Activated CD4-positive, alpha-beta T cell treated with anti-CD3 and anti-CD28 coated beads, Interleukin-2, Interleukin-6, amounts not matched to agents 100 ng/mL and 50 ng/mL, durations not matched to agents 16 hours and 8 hours (primary cell): ENCODE results near the gene ZFP64.
"Not testable (repeated sequence)": the region's sequence is repeated elsewhere in the genome, so short reads cannot be mapped to it uniquely, and the experiment has no call there.

Experiments used
- DNase-seq: peaks from one replicate; pipeline ENCODE4 v3.0.0-alpha.2; 2020

Gene ZFP64

DNA sequence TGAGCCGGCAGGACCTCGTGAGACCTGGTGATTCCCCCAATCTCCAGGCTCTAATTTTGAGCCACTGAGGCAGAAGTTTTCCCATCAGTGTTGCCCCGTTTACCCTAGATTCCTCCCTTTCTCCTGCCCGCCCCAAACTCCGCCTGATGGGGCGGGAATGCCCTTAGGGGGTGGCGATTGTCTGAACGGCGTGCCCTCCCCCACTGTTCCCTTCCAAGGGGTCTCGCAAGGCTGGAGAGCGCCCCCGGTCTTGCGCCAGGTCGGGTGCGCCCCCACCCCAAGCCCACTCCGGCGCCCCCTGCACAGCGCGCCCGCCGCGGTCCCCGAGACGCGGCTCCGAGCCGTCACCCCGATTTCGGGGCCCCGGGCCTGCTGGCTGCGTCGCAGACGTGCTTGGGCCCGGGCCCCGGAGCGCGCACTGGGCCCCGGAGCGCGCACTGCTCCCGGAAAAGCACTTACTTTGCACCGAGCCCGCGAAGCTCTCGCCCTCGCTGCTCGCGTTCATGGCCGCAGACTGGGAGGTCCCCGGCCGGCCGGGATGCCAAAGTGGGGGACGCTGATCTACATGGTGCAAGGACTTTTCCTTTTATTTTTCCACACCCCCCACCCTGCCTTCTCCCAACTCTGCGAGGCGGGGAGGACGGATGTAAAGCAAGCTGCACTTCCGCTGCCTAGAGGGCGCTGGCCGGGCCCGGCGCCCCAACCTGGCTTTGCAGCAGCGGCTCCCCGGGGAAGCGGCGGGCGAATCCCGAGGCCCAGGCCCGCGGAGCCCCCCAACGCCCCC is at the start of gene ZFP64:
TSS of gene ZFP64 (minus strand) at position 648 of the 784 bp plus-strand sequence. CDS start at position 505, 143 bp downstream.
- peak; percentile 81 for DNase-seq

DNA sequence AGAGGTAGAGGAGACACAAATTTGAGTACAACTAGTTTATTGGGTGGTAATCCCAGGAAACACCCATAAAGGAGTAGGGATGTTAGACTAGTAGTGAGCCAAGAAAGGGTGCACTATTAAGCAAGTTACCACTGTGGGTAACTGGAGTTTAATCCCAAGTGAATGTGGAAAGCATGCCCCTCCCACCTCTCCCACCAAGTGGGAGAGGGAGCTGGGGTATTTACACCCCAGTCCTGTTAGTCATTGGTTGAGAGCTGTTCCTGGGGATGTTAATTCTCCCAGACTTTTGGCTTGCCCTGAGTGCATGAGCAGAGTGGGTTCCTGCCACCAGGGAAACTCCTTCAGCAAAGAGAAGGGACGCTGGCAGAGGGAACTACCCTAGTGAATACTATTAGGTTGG is 49.2 kb upstream of the ZFP64 start:
- DNase-seq, result no peak

GRCh38 chr20:52239102-52239501 is 47.5 kb upstream of the ZFP64 start:
- DNase-seq, result no peak

- DNase-seq, result no peak
Observed at GRCh38 chr20:52236292-52236691, 44.7 kb upstream of the ZFP64 start.

DNA sequence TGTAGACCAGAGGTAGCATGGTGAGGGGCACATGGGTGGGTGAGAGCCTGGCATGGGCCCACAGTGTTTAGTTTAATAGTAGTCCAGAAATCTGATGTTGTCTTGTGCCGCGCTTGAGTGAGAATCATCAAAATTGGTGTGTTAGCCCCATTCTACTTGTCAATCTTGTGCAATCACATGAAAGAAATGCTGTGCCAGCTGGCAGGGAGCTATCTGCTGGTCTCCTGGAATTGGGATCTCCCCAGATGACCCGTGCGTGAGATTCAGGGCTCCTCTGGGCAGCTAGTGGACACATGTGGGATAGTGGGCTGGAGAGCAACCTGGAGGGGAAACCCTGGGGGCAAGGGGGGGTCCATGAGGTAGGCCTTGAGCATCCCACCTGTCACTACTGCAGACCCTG is 43.5 kb upstream of the ZFP64 start:
- DNase-seq, result no peak

GRCh38 chr20:52234302-52235045 is 42.9 kb upstream of the ZFP64 start:
- DNase-seq, result no peak

DNA sequence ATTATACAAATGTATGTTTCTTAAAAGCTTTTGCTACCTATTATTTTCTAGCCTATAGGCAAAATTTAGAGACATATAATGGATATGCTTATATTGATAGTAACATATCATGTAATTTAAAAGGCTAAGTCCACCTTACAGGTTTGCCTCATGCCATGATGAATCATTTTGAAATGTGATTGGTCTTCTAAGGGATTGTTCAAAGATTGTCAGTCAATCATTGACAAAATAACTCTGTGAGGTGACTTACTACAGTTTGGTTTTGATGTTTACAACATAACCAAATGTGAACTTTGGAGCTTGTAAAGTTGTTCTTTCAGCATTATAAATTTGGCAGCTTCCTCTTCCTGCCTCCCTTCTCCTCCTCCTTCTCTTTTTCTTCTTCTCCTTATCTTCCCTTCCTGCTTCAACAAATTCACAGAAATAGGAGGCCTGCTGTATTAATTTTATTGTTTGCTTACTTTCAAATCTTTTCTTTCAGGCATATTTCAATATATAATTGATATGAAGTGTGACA is 39.7 kb upstream of the ZFP64 start:
- DNase-seq, result no peak

- DNase-seq, result no peak
Observed at GRCh38 chr20:52230409-52230808, 38.8 kb upstream of the ZFP64 start.

DNA sequence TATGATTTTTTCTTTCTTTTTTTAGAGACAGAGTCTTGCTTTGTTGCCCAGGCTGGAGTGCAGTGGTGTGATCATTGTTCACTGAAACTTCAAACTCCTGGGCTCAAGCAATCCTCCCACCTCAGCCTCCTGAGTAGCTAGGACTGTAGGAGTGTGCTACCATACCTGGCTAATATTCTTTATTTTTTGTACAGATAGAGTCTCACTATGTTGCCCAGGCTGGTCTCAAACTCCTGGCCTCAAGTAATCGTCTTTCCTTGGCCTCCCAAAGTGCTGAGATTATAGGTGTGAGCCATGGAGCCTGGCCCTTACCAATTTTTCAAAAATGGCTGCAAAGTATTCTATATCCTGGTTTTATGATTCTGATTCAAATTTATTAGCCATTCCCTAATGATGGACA is 37.8 kb upstream of the ZFP64 start:
- DNase-seq, result not testable (repeated sequence)

DNA sequence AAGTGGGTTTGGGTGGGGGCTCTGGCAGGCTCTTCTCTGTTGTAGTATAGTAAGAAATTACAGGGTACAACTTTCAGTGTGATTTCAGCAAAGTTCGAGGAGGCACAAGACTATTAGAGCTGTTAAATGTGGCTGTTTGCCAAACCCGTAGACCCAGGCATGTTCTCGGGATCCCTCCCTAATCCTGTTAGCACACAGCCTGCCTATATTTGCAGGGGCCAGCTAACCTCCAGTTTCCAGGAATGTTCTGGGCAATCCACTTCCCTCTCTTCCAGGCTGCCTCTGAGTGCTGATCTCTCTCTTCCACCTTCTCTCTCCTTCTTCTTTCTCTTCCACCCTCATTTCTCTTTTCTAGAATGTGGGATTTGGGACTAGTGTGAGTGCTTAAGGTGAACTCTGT is 34.8 kb upstream of the ZFP64 start:
- DNase-seq, result no peak

- no peak for DNase-seq
Observed at GRCh38 chr20:52224920-52225319, 33.3 kb upstream of the ZFP64 start.

DNA sequence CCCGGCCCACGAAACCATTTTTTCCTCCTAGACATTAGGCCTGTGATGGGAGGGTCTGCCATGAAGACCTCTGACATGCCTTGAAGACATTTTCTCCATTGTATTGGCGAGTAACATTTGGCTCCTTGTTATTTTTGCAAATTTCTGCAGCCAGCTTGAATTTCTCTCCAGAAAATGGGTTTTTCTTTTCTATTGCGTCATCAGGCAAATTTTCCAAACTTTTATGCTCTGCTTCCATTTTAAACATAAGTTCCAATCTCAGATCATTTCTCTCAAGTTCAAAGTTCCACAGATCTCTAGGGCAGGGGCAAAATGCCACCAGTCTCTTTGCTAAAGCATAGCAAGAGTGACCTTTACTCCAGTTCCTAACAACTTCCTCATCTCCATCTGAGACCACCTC is 29.8 kb upstream of the ZFP64 start:
- not testable (repeated sequence) for DNase-seq

- not testable (repeated sequence) for DNase-seq
Observed at GRCh38 chr20:52220891-52221290, 29.3 kb upstream of the ZFP64 start.

- no peak for DNase-seq
Observed at GRCh38 chr20:52219441-52219840, 27.9 kb upstream of the ZFP64 start.

DNA sequence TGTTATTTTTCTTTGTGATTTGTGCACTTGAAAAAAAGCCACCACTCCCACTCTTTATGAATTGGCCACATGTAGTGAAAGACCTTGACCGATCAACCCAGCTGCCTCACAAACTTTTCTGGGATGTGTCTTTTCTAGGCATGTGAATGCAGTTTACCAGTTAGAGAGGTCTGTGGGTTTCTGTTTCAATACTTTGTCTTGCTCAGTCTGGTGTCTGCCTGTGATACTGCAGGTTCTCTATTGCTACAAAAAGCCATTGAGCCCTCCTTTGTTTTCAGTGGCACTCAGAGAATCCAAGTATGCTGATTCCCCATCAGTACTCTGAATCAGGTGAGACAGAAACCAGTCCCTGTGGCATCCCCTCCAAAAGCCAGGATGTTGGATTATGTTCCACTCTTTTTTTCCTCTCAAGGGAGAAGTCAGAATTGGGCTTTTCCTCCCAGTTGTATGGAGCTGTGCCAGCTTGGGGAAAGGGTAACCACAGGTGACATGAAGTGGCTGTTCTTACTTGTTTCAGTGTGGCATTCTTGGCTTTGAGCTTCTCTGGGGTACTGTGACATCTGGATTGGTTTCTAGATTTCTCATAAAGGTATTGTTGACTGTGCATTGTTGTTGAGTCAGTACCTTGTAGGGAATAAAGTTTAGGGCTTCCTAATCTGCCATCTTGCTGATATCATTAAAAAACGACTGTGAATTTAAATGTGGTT is 26.3 kb upstream of the ZFP64 start:
- DNase-seq, result no peak

- DNase-seq, result no peak
Observed at GRCh38 chr20:52213995-52214394, 22.4 kb upstream of the ZFP64 start.

- DNase-seq, result no peak
Observed at GRCh38 chr20:52212943-52213342, 21.4 kb upstream of the ZFP64 start.

DNA sequence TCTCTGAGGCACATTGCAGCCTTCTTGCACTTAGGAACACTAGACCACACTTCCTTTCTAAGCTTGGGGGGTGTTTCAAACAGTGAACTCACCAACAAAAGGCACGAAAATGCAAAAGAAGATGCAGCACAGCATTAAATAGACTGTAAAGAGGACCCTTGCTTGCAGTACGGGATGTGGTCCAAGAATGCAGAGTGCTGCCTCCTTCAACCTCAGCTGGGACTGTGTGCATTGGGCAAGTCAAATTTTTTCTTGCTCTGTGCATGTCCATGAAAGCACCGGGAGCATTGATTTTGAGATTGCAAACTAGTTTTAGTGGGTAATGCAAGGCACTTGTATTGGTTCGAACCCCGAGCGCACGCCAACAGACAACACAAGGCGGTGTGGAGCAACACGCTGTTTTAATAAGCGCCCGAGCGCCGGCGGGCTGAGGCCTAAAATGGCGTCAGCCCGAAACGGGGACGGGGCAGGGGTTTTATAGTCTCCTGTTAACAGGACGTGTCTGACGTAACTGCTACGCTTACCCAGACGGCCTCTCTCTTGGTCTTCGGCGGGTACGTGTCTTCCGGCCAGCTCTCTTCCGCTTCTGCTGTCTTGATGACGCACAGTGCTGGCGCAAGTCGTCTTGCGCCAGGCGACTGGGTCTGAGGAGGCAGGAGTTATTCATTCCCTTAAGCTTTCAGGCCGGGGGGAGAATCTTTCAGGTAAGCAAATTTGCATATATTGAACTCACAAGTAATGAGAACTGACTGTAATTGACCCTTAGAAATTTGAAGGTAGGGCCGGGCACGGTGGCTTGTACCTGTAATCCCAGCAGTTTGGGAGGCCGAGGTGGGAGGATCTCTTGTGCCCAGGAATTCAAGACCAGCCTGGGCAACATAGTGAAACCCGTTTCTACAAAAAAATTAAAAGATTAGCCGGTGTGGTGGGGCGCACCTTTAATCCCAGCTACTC is 18.7 kb upstream of the ZFP64 start:
- no peak for DNase-seq

DNA sequence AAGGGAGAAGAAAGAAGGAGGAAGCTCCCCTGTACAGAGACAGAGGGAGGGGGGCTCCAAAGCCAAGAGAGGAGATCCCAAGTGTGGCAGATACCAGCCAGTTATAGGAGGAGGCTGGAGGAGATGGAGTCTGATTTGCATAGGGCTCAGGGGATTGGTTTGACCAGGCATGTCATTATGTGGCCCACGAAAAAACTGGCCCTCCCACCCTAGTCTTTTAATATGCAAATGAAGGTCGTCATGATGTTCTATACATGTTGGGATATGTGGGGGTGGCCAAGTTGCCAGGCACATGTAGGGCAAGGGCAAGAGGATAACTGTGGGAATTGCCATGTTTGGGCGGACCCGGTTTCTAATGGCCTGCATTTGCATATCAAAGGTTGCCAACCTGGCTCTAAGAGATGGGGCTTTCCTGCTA is 17.6 kb upstream of the ZFP64 start:
- DNase-seq, result no peak

- DNase-seq, result no peak
Observed at GRCh38 chr20:52207020-52207810, 15.6 kb upstream of the ZFP64 start.

GRCh38 chr20:52204136-52204535 is 12.6 kb upstream of the ZFP64 start:
- no peak for DNase-seq
